HG03039 (cell line): ENCODE measurements around the gene TIMM10.
"Not testable (repeated sequence)": the region's sequence is repeated elsewhere in the genome, so short reads cannot be mapped to it uniquely, and the experiment has no call there.

Source experiments
- ATAC-seq: cut with Tn5 transposase; IDR thresholded peaks from one replicate; pipeline ENCODE4 v1.9.1; 2021; ENCODE audit warnings: mild to moderate bottlenecking, moderate library complexity; ENCODE audit not compliant: unreplicated experiment

TIMM10 gene

GRCh38 chr11:57543593-57543992 lies 13.0 kb upstream of the TIMM10 start:
- no peak for ATAC-seq

- ATAC-seq, result no peak
Observed at GRCh38 chr11:57542582-57542981, 12.0 kb upstream of the TIMM10 start.

GRCh38 chr11:57541169-57541568 lies 10.6 kb upstream of the TIMM10 start:
- no peak for ATAC-seq

- no peak for ATAC-seq
Observed at GRCh38 chr11:57539342-57539741, 8.8 kb upstream of the TIMM10 start.

- no peak for ATAC-seq
Observed at GRCh38 chr11:57536947-57537619, 6.5 kb upstream of the TIMM10 start, which contains the start of gene SMTNL1. TSS of gene SMTNL1 (plus strand) at chr11:57537595. CDS start at chr11:57542643, 5,048 bp downstream.

- ATAC-seq, result not testable (repeated sequence)
Observed at GRCh38 chr11:57534449-57534848, 3.9 kb upstream of the TIMM10 start.

- peak; percentile 0 for ATAC-seq
Observed at GRCh38 chr11:57530215-57530595, 349 bp downstream of the TIMM10 start.

- no peak for ATAC-seq
Observed at GRCh38 chr11:57529012-57529411, 1.5 kb downstream of the TIMM10 start.

- no peak for ATAC-seq
Observed at GRCh38 chr11:57527056-57527631, 3.4 kb downstream of the TIMM10 start.

- no peak for ATAC-seq
Observed at GRCh38 chr11:57523419-57523818, 7.1 kb downstream of the TIMM10 start.

GRCh38 chr11:57521116-57521515 lies 9.4 kb downstream of the TIMM10 start:
- ATAC-seq, result no peak

- no peak for ATAC-seq
Observed at GRCh38 chr11:57516061-57516443, 14.5 kb downstream of the TIMM10 start.

GRCh38 chr11:57515332-57516060 lies 15.1 kb downstream of the TIMM10 start, which contains the start of gene SLC43A1:
TSS of gene SLC43A1 (minus strand) at chr11:57515702. CDS start at chr11:57514111, 1,591 bp downstream.
- ATAC-seq, result peak; percentile 40

- ATAC-seq, result peak; percentile 38
Observed at GRCh38 chr11:57514538-57515331, 15.8 kb downstream of the TIMM10 start.

- ATAC-seq, result peak; percentile 31
Observed at GRCh38 chr11:57513911-57514537, 16.5 kb downstream of the TIMM10 start.

- no peak for ATAC-seq
Observed at GRCh38 chr11:57513452-57513795, 17.1 kb downstream of the TIMM10 start.

- ATAC-seq, result no peak
Observed at GRCh38 chr11:57512646-57513451, 17.7 kb downstream of the TIMM10 start.

- no peak for ATAC-seq
Observed at GRCh38 chr11:57511741-57512430, 18.7 kb downstream of the TIMM10 start.
